ENCODE results near the gene AKR1C1.

The AKR1C1 gene

GRCh38 chr10:4981722-4982471 lies 18.7 kb downstream of the AKR1C1 start:
- Histone ChIP-seq H3K4ac (ENCODE audit: low read depth, low read length) (no peak overlapping the region), H3K23ac (ENCODE audit: low read length) (no peak overlapping the region)

GRCh38 chr10:4982764-4983226 lies 19.6 kb downstream of the AKR1C1 start:
- Histone ChIP-seq H3K79me1 (ENCODE audit: low read length) (no peaks in the 10 kb centered on the region), H3K4me3 (ENCODE audit: low read depth, low read length) (no peak overlapping the region), H3K4me1 (ENCODE audit: control insufficient read depth in 1 of 2, insufficient read depth in 2 of 2, low read length in 2 of 2) (peaks cover 3 to 4% of the 10 kb centered on the region in 2 experiments), H3K36me3 (ENCODE audit: control insufficient read depth in 1 of 2, insufficient read depth in 2 of 2, low read length in 2 of 2) (no peaks in the 10 kb centered on the region), H2BK12ac (ENCODE audit: low read length) (no peak overlapping the region), H4K12ac (ENCODE audit: low read depth, low read length) (no peak overlapping the region), H2BK5ac (ENCODE audit: low read depth, low read length, poor library complexity) (no peak overlapping the region), H3K27me3 (ENCODE audit: insufficient read depth, low read length) (no peaks in the 10 kb centered on the region), H2AFZ (ENCODE audit: insufficient read depth, low read length, poor library complexity) (no peak overlapping the region), H3K4me2 (ENCODE audit: low read length) (no peak overlapping the region), H3K4ac (ENCODE audit: low read depth, low read length) (no peak overlapping the region), H4K91ac (ENCODE audit: low read depth, low read length) (no peak overlapping the region), H2AK5ac (ENCODE audit: low read length) (no peak overlapping the region), H3K27ac (ENCODE audit: low read depth, low read length) (no peak overlapping the region), H3K18ac (ENCODE audit: low read length) (no peak overlapping the region), H3K9ac (ENCODE audit: low read length) (no peak overlapping the region), H3K23ac (ENCODE audit: low read length) (no peak overlapping the region), H3K14ac (ENCODE audit: low read length) (peak overlapping the region; percentile 11), H3K9me3 (ENCODE audit: insufficient read depth, low read depth, low read length) (peaks cover 2% of the 10 kb centered on the region), H3K79me2 (ENCODE audit: control insufficient read depth, insufficient read depth, low read length, poor library complexity) (no peaks in the 10 kb centered on the region), H4K8ac (ENCODE audit: low read depth, low read length) (no peak overlapping the region), H2BK120ac (ENCODE audit: insufficient read depth, low read length, poor library complexity) (no peak overlapping the region)
- no peak for DNase-seq
- no CpG with 5 or more reads among the region's 9 CpGs for WGBS (ENCODE audit: extremely low coverage, insufficient coverage, insufficient read length)

More at GRCh38 chr10:4981722-4982471, 18.7 kb downstream of the AKR1C1 start:
- Histone ChIP-seq H3K79me1 (ENCODE audit: low read length) (no peaks in the 10 kb centered on the region), H3K27ac (ENCODE audit: low read depth, low read length) (no peak overlapping the region), H3K18ac (ENCODE audit: low read length) (no peak overlapping the region), H4K91ac (ENCODE audit: low read depth, low read length) (no peak overlapping the region), H3K9ac (ENCODE audit: low read length) (no peak overlapping the region), H3K9me3 (ENCODE audit: insufficient read depth, low read depth, low read length) (peaks cover 2% of the 10 kb centered on the region), H2BK5ac (ENCODE audit: low read depth, low read length, poor library complexity) (no peak overlapping the region), H3K27me3 (ENCODE audit: insufficient read depth, low read length) (no peaks in the 10 kb centered on the region), H3K4me2 (ENCODE audit: low read length) (no peak overlapping the region), H2AK5ac (ENCODE audit: low read length) (no peak overlapping the region), H3K14ac (ENCODE audit: low read length) (no peak overlapping the region), H2BK12ac (ENCODE audit: low read length) (no peak overlapping the region), H3K4me1 (ENCODE audit: control insufficient read depth in 1 of 2, insufficient read depth in 2 of 2, low read length in 2 of 2) (peaks cover 3 to 4% of the 10 kb centered on the region in 2 experiments), H3K36me3 (ENCODE audit: control insufficient read depth in 1 of 2, insufficient read depth in 2 of 2, low read length in 2 of 2) (no peaks in the 10 kb centered on the region), H3K4me3 (ENCODE audit: low read depth, low read length) (no peak overlapping the region), H3K79me2 (ENCODE audit: control insufficient read depth, insufficient read depth, low read length, poor library complexity) (no peaks in the 10 kb centered on the region), H2BK120ac (ENCODE audit: insufficient read depth, low read length, poor library complexity) (no peak overlapping the region), H4K12ac (ENCODE audit: low read depth, low read length) (no peak overlapping the region), H2AFZ (ENCODE audit: insufficient read depth, low read length, poor library complexity) (no peak overlapping the region), H4K8ac (ENCODE audit: low read depth, low read length) (no peak overlapping the region)
- peak; percentile 6 to 56 for DNase-seq
- WGBS (ENCODE audit: extremely low coverage, insufficient coverage, insufficient read length), result no CpG with 5 or more reads among the region's 14 CpGs

- Histone ChIP-seq H2BK5ac (ENCODE audit: low read depth, low read length, poor library complexity) (no peak overlapping the region), H3K79me1 (ENCODE audit: low read length) (no peaks in the 10 kb centered on the region), H3K27ac (ENCODE audit: low read depth, low read length) (no peak overlapping the region), H2BK120ac (ENCODE audit: insufficient read depth, low read length, poor library complexity) (no peak overlapping the region), H3K9ac (ENCODE audit: low read length) (no peak overlapping the region), H3K79me2 (ENCODE audit: control insufficient read depth, insufficient read depth, low read length, poor library complexity) (no peaks in the 10 kb centered on the region), H4K12ac (ENCODE audit: low read depth, low read length) (no peak overlapping the region), H3K4me1 (ENCODE audit: control insufficient read depth in 1 of 2, insufficient read depth in 2 of 2, low read length in 2 of 2) (peaks cover 3 to 4% of the 10 kb centered on the region in 2 experiments), H3K36me3 (ENCODE audit: control insufficient read depth in 1 of 2, insufficient read depth in 2 of 2, low read length in 2 of 2) (no peaks in the 10 kb centered on the region), H4K8ac (ENCODE audit: low read depth, low read length) (no peak overlapping the region), H3K4me2 (ENCODE audit: low read length) (no peak overlapping the region), H4K91ac (ENCODE audit: low read depth, low read length) (no peak overlapping the region), H3K4ac (ENCODE audit: low read depth, low read length) (no peak overlapping the region), H2AFZ (ENCODE audit: insufficient read depth, low read length, poor library complexity) (no peak overlapping the region), H3K14ac (ENCODE audit: low read length) (no peak overlapping the region), H3K4me3 (ENCODE audit: low read depth, low read length) (no peak overlapping the region), H2AK5ac (ENCODE audit: low read length) (no peak overlapping the region), H3K9me3 (ENCODE audit: insufficient read depth, low read depth, low read length) (peaks cover 2% of the 10 kb centered on the region), H3K18ac (ENCODE audit: low read length) (no peak overlapping the region), H3K23ac (ENCODE audit: low read length) (no peak overlapping the region), H2BK12ac (ENCODE audit: low read length) (no peak overlapping the region), H3K27me3 (ENCODE audit: insufficient read depth, low read length) (no peaks in the 10 kb centered on the region)
- WGBS (ENCODE audit: extremely low coverage, insufficient coverage, insufficient read length), result no CpG with 5 or more reads among the region's 5 CpGs
- no peak for DNase-seq
Observed at GRCh38 chr10:4983615-4984216, 20.5 kb downstream of the AKR1C1 start.

- no peak overlapping the region for H3K4me3 ChIP-seq (ENCODE audit: low read depth, low read length)
- H2BK12ac ChIP-seq (ENCODE audit: low read length), result no peak overlapping the region
- H3K4ac ChIP-seq (ENCODE audit: low read depth, low read length), result no peak overlapping the region
- H2AK5ac ChIP-seq (ENCODE audit: low read length), result no peak overlapping the region
- no peak overlapping the region for H4K12ac ChIP-seq (ENCODE audit: low read depth, low read length)
- no peaks in the 10 kb centered on the region for H3K27me3 ChIP-seq (ENCODE audit: insufficient read depth, low read length)
- no peak overlapping the region for H3K18ac ChIP-seq (ENCODE audit: low read length)
- WGBS (ENCODE audit: extremely low coverage, insufficient coverage, insufficient read length), result no CpG with 5 or more reads among the region's 10 CpGs
- no peak overlapping the region for H3K4me2 ChIP-seq (ENCODE audit: low read length)
- H3K4me1 ChIP-seq (ENCODE audit: control insufficient read depth in 1 of 2, insufficient read depth in 2 of 2, low read length in 2 of 2), result peaks cover 3 to 4% of the 10 kb centered on the region in 2 experiments
- no peaks in the 10 kb centered on the region for H3K36me3 ChIP-seq (ENCODE audit: control insufficient read depth in 1 of 2, insufficient read depth in 2 of 2, low read length in 2 of 2)
- no peak overlapping the region for H2BK120ac ChIP-seq (ENCODE audit: insufficient read depth, low read length, poor library complexity)
- H4K8ac ChIP-seq (ENCODE audit: low read depth, low read length), result no peak overlapping the region
- H3K79me2 ChIP-seq (ENCODE audit: control insufficient read depth, insufficient read depth, low read length, poor library complexity), result no peaks in the 10 kb centered on the region
- no peak overlapping the region for H3K27ac ChIP-seq (ENCODE audit: low read depth, low read length)
- H3K9ac ChIP-seq (ENCODE audit: low read length), result no peak overlapping the region
- H3K23ac ChIP-seq (ENCODE audit: low read length), result no peak overlapping the region
- no peak overlapping the region for H2AFZ ChIP-seq (ENCODE audit: insufficient read depth, low read length, poor library complexity)
- no peak for DNase-seq
- no peak overlapping the region for H2BK5ac ChIP-seq (ENCODE audit: low read depth, low read length, poor library complexity)
- no peak overlapping the region for H4K91ac ChIP-seq (ENCODE audit: low read depth, low read length)
- H3K14ac ChIP-seq (ENCODE audit: low read length), result no peak overlapping the region
- peaks cover 2% of the 10 kb centered on the region for H3K9me3 ChIP-seq (ENCODE audit: insufficient read depth, low read depth, low read length)
- H3K79me1 ChIP-seq (ENCODE audit: low read length), result no peaks in the 10 kb centered on the region
Observed at GRCh38 chr10:4984223-4984622, 21.0 kb downstream of the AKR1C1 start.

Data from trophoblast cell (in vitro differentiated cells and primary cell).